ENCODE results near the gene DPPA3.
"Not testable (repeated sequence)": the region's sequence is repeated elsewhere in the genome, so short reads cannot be mapped to it uniquely, and the experiment has no call there.

DPPA3 gene

DNA sequence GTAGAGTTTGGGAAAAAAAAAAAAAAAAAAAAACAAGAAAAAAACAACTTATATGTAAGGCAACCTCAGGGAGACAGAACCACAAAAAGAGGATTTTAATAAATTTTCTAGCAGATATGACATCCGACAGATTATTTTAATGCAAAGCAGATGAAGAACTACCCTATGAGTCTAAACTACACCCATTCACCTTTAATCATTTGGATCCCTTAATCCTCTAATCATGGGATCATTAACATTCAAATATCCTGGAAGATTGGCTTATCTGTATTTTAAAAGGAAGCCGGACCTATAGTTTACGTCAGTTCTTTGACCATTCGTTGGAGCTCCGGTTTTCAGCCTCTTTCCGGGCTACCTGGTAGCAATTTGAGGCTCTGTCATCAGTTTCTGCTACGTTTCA, at the start of gene DPPA3:
DPPA3 (plus strand) TSS at position 301 of the 400 bp plus-strand sequence. CDS start 138 bp downstream, outside the sequence.
- no peak for DNase-seq (ENCODE audit: low spot score)

- DNase-seq (ENCODE audit: low spot score), result no peak
Observed at GRCh38 chr12:7661741-7662140, 49.5 kb upstream of the DPPA3 start.

GRCh38 chr12:7666595-7666994, 44.6 kb upstream of the DPPA3 start:
- DNase-seq (ENCODE audit: low spot score), result no peak

DNA sequence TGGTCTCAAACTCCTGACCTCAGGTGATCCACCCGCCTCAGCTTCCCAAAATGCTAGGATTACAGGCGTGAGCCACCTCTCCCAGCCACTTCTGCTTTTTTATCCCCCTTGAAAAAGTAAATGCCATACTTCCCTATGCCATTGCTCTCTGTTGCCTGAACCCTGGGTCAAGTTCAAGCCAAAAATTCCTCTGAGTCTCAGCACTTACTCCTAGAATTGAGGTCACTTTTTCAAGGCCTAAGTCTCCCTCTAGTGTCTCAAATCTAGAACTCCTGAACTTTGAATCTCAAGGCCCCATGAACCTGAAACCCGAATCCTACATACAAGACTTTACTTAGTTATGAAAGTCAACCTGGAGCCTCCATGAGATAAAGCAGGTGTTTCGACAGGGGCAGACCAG, 44.1 kb upstream of the DPPA3 start:
- no peak for DNase-seq (ENCODE audit: low spot score)

GRCh38 chr12:7668171-7668570, 43.1 kb upstream of the DPPA3 start:
- DNase-seq (ENCODE audit: low spot score), result no peak

- not testable (repeated sequence) for DNase-seq (ENCODE audit: low spot score)
Observed at GRCh38 chr12:7675455-7675854, 35.8 kb upstream of the DPPA3 start.

- DNase-seq (ENCODE audit: low spot score), result peak; percentile 34
Observed at GRCh38 chr12:7677432-7677888, 33.8 kb upstream of the DPPA3 start.

GRCh38 chr12:7678744-7679143, 32.5 kb upstream of the DPPA3 start:
- DNase-seq (ENCODE audit: low spot score), result no peak

GRCh38 chr12:7679251-7680045, 31.8 kb upstream of the DPPA3 start:
- DNase-seq (ENCODE audit: low spot score), result no peak

GRCh38 chr12:7681535-7681934, 29.7 kb upstream of the DPPA3 start:
- DNase-seq (ENCODE audit: low spot score), result no peak

DNA sequence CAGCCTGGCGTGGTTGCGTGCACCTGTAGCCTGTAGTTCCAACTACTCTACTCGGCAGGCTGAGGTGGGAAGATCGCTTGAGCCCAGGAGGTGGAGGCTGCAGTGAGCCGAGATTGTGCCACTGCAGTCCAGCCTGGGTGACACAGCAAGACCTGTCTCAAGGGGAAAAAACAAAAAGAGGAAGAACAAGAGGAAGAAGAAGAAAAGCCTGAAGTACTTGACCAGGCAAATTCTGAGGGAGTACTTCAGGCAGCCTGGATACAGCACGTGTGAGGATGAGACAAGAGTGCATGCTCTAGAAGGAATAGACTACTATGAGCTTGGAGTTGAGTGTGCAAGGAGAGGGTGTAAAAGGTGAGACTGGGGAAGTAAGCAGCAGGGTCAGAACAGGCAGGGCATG, 17.4 kb upstream of the DPPA3 start:
- no peak for DNase-seq (ENCODE audit: low spot score)

GRCh38 chr12:7694556-7695236, 16.5 kb upstream of the DPPA3 start:
- DNase-seq (ENCODE audit: low spot score), result no peak

DNA sequence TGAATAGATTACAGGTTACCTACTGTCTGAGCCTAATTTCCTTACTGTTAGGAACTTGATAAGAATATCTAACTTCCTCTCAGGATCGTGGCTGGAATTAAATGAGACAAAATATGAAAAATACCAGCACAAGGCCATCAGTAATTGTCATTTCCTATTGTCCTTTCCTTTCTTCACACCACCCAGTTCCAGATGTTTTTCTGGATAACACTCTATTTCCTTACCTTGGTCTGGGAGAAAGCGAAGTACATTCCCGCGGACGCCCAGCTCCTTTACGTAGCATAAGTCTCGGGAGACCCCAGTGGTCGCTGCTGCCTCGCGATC, 16.0 kb upstream of the DPPA3 start:
- DNase-seq (ENCODE audit: low spot score), result no peak

GRCh38 chr12:7695566-7696197, 15.6 kb upstream of the DPPA3 start, which contains the start of gene GDF3:
GDF3 (minus strand) TSS chr12:7695775; CDS start chr12:7695728, 47 bp downstream.
- DNase-seq (ENCODE audit: low spot score), result no peak

- DNase-seq (ENCODE audit: low spot score), result no peak
Observed at GRCh38 chr12:7705846-7706245, 5.4 kb upstream of the DPPA3 start.

DNA sequence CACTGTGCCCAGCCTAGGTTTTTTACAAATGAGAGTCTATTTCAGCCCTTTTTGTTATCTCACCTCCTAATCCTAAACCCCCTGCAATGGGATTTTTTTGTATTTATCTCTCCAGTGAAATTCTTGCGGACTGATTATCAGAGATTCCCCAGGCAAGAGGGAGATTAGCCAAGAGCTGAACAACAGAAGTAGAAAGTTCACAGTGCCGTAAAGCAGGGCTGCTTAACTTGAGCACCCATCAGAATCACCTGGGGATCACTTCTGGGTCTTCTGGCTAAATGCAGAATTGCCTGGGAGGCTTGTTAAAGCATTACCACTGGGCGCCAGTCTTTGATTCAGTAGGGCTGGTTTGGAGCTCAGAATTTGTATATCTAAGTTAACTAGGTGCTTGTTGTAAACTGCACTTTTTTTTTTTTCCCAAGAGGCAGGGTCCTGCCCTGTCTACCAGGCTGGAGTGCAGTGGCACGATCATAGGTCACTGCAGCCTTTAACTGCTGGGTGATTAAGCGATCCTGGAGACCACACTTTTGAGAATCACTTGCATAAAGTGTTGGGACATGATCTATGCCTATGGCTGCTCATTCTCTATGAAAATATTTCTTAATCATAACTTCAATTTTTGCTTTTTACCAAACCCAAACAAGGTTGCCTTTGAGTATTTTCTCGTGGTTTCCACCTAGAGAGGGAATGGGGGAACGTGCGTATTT, 1.1 kb upstream of the DPPA3 start:
- no peak for DNase-seq (ENCODE audit: low spot score)

- DNase-seq (ENCODE audit: low spot score), result no peak
Observed at GRCh38 chr12:7712841-7713442, 1.7 kb downstream of the DPPA3 start.

- no peak for DNase-seq (ENCODE audit: low spot score)
Observed at GRCh38 chr12:7716381-7716780, 5.1 kb downstream of the DPPA3 start.

GRCh38 chr12:7719946-7720730, 8.9 kb downstream of the DPPA3 start:
- DNase-seq (ENCODE audit: low spot score), result no peak

GRCh38 chr12:7723926-7724325, 12.7 kb downstream of the DPPA3 start:
- DNase-seq (ENCODE audit: low spot score), result no peak

DNA sequence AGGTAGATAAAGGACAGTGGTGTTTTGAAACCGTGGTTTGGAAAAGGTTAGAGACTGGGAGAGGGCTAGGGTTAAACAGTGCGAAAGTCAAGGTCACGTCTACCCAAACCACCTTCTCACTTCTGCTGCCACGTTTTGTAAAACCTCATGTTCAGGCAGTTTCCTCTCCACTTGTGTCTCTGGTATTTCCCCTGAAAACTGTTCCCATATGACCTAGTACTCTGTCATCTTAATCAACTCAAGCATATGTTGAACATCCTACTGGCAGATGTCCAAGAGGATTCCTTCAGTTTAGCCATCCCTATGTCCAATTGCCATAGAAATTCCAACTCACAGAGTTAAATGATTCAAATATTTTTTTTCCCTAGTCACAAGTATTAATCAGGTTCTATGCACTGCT, 18.5 kb downstream of the DPPA3 start:
- DNase-seq (ENCODE audit: low spot score), result no peak

Measured in activated CD4-positive, alpha-beta T cell treated with anti-CD3 and anti-CD28 coated beads, Interleukin-2, Interleukin-4, amounts not matched to agents 100 ng/mL and 50 ng/mL, durations not matched to agents 16 hours and 8 hours (primary cell).